Measurements from ENCODE around the gene HDLBP. TPM values are rescaled to one million over a fixed set of nuclear protein-coding genes. Genes with fewer than 3 reads are reported as not detected.
A peak's percentile ranks its signal among the peaks of the same experiment; 100 is the strongest.

Gene HDLBP
- polyA plus RNA-seq, 4 donors = 311 to 400 (median 321) TPM

DNA sequence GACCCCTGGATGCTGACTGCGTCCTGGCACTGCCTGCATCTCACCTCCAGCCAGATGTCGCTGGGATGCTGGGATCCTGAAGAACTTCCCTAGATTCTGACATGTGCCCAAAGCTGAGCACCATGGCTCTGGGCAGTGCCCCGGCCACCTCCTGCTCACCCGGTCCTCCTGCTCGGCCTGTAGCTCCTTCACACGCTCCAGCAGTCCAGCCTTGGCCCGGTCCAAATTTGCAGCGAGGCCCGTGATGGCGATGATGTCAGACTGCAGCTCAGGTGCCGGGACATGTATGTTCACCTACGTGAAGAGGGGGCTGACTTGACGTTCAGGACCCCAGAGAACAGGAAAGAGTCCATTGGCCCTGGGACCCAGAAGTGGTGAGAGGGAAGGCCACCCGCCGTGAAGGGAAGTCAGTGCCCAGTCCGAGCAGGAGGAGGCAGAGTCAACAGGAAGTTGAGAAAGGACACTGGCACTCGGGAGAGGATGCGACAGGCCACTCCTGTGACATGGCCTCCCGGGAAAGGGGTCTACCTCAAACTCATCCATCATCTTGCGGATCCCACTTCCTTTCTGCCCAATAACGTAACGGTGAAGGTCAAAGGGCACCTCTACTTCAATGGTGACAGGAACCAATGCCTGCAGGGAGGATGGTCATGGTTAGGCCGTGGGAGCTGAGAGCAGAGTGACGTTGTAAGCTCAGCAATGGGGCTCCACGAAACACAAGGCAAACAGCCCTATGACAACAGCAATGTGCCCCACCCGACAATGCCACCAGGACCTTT is 80.3 kb downstream of the HDLBP start:
- DNase-seq (ENCODE audit: low read depth in 4 of 4, low spot score in 3 of 4) = no peak

DNA sequence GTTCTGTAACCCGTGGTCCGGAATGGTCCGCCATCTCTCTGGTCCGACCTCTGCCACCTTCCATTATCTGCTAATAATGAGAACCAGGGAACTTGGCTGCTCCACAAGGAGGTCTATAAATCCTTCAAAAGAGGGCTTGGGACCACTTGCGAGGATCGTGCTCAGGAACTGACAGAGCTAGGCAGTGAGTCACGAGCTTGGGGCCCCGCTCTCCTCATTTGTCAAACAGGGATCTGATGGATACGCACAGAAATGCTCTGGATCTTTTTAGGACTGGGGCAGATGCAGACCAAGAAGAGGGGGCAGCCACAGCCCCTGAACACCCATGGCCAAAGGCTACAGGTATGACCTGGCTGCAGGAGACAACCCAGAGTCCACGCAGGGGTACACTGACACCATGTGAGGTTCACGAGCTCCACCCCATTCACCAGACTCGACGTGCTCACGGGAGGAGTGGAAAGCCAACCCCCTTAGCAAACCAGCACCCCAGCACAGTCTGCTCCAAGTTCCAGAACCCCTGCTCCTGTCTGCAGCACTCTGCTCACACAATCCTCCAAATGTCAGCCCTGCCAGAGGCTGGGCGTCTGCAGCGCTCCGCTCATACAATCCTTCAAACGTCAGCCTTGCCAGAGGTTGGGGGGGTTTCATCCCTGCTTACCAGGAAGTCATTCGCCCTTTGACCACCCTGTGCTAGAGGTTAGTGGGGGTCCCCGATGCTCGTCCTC is 81.2 kb downstream of the HDLBP start:
- no peak for DNase-seq (ENCODE audit: low read depth in 4 of 4, low spot score in 3 of 4)

DNA sequence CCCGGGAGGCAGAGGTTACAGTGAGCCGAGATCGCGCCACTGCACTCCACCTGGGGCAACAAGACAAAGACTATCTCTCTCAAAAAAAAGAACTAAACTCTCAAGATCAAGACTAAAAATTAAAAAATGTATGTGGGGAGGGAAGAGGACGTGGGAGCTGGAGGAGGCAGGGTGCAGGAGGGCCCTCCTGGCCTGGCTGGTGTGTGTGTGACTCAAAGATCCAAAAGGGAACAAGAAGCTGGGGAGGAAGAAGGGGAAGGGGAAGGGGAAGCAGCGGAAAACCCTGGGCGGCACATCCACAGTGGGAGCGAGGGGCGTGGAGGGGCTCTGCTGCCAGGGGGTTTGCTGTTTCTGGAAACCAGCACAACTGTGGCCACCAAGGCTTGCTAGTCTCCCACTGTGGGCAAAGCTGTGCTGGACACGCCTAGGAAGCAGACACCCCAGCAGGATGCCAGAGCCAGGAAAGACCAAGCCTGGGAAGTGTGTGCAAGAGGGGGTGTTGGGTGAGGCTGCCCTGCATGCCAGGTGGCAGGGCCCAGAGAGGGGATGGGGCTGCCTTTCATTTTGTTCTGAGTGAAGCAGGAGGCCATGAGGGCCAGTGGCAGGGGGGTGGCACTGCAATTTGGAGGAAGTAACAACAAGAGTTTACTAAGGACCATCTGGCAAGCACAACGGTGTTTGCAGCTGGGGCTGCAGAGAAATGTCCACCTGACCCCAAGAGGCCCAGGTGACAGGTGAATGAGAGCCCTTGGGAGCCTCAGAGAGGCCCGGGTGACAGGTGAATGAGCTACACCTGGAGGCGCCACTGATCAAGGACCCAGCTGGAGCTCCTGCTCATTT is 82.5 kb downstream of the HDLBP start:
- no peak for DNase-seq (ENCODE audit: low read depth in 4 of 4, low spot score in 3 of 4)

DNA sequence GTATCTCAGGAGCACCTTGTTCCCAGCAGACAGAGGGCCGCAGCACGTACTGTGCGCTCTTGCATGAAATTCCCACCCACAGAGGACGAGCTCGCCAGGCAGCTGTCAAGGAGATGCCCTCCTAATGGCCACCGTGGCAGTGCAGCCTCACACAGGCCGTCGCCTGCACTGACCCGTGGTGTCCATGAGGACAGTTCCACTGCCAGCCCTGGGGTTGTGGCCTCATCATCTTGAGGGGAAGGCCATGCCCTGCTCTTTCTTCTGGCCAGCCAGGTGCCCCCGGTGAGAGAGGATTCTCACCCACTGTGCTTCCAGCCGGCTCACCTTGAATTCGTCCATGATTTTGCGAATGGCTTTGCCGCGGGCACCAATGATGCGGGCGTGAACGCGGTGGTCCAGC is 85.0 kb downstream of the HDLBP start:
- no peak for DNase-seq (ENCODE audit: low read depth in 4 of 4, low spot score in 3 of 4)

DNA sequence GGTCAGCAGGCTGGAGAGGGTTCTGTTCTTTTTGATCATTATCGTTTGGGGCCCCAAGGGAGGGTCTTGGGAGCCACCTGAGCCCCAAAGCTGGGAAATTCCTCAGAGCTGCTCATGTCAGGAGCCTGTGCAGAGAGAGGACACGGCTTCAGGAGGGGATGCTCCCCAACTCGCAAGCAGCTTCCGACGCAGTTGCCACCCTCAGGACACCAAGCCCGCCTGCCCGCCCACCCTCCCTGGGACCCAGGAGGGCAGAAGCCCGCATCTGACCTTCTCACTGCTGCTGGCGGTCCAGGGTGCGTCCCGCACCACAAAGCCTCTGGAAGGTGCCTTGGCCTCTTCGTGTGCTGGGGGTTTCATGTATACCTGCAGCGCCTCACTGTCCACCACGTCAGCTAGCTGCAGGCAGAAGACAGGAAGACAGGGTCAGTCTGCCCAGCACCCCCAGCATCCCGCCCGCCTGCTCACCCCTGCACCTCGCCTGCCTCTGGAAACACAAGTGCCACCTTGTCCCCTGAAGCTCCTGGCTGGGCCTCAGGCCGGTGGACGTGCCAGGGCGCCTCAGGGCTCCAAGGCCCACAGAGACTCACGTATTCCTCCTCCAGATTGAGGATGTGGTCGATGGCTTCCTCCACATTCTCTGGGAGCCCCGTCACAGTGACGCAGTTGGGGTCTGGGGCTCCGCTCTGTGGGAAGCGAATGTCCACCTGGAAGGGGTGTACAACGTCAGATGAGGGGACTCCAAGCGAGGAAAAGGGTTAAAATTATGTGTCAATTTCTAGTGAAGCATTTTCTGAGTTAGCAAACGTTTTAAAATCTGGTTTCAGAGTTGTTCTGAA is 85.7 kb downstream of the HDLBP start:
- no peak for DNase-seq (ENCODE audit: low read depth in 4 of 4, low spot score in 3 of 4)

DNA sequence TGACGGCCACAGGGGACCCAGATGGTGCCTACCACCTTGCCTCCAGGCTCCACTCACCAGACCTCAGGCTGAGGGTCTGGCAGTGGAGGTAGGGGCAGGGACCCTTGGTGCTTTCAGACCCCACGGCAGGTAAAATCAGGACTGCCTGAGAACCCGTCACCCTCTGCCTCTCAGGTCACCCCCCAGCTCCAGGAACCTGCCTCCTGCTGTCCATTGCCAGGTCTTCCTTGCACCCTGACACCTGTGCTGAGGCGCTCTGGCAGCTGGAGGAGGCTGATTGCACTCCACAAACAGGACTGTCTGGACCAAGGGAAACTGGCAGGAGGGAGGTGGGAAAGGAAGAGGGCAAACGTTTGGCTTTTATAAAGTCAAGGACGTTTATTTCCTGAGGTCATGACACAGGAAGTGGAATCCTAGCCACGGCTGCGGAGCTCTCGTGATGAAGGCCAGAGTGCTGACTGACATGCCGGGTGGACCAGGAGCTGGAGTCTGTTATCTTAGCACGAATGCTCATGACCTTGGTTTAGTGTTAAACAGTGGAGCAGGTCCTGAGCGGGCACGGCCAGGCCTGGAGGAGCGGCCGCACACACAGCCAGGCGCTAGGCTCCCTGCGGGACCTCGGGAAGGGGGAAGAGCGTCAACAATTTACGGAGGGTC is 86.5 kb downstream of the HDLBP start:
- no peak for DNase-seq (ENCODE audit: low read depth in 4 of 4, low spot score in 3 of 4)

DNA sequence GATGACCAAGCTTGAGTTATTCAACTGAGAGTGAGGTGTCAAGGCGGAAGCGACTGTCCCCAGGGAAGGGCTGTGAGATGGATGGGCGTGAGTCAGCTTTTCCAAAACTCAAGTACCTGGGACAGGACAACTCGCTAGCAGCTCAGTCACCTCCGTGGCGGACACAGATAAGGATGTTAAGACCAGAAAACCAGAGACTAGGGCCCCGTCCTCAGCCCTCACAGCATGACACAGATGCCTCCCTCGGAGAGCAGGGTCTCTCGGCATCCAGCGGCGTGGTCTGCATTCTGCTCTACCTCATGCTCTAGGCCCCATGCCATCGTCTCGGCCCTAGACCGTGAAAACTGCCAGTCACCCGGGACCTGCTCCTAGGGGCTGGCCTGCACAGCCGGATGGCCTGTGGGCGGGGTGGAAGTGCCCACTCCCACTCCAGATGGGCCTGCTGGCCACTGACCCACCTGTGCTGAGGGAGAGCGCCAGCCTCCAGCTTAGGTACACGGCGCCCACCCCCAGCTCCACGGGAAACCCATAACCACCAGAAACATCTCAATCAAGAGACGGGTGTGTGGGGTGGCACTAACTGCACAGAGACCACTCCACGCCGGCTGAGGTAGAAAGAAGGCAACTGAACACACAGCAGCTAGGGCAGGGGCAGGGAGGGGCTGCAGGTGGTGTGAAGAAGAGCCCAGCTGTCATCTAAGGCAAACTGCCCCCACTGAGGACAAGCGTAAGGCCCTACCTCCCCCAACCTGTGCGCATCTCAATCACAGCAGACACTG is 87.2 kb downstream of the HDLBP start:
- no peak for DNase-seq (ENCODE audit: low read depth in 4 of 4, low spot score in 3 of 4)

DNA sequence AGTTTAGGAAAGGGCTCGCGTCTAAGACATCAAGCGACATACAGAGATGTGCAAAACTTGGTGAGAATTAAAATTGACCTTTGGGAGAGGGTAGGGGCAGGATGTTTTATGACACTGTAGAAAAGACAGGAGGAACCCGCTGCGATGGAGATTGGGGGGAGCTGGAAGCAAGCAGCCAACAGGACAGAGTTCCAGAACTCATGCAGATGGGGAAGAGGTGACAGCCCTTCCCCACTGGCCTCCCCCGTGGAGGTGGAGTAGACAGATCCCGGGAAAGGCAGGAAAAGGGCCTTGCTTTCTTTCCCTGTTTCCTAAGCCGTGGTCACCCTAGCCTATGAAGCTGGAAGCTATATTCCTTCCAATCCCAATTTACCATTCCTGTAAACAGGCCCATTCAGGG is 87.9 kb downstream of the HDLBP start:
- no peak for DNase-seq (ENCODE audit: low read depth in 4 of 4, low spot score in 3 of 4)

DNA sequence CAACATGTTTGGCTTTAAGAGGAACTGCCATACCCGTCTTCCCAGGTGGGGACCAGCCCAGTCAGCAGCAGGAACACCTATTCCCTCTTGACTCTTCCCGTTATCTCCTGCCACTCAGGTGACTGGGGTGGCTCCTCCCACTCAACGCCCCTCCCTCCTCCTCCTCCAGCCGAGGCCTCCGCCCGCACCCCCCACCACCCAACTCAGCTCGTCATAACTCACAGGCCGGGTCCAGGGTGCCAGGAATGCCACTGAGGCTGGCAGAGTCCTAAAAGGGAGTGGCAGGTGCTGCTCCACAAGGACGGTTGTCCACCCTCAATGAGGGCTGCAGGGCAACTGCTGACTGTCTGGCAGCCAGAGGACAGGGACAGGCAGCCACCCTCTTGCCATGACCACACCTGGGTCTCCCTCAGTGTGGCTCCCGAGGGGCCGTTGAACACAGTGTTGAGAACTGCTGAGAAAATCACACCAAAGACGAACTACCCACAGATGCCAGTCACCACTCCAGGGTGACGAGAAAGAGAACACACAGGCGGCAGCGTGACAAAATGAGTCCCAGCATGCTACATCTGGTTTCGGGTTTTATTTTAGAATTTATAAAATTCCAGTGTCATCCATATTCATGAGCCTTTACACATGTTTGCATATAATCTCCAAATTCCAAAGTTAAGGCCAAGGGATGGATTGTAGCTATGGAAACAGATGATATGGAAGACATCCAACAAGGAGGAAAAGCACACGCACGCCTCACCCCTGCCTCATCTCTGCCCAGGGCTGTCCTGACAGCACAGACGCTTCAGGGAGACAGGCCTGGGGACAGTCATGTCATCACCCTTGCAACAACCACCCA is 88.5 kb downstream of the HDLBP start:
- peak in 1 of 4 donors; percentile 20 for DNase-seq (ENCODE audit: low read depth in 4 of 4, low spot score in 3 of 4)

DNA sequence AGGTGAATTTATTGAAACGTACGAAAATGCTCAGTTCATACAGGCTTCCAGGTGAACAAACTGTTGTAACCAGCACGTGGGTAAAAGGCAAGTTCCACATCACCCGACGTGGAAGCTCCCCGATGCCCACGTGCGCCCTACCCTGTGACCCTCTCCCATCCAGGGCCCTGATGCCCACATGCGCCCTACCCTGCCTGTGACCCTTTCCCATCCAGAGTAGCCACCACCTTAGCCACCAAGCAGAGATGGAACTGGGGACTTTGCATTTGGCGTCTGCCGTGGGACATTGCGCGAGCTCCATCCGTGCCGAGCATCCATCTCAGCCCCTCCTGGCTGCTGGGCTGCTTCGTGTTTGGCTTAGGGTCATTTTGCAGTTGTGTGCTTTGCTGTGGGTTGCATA is 89.5 kb downstream of the HDLBP start:
- DNase-seq (ENCODE audit: low read depth in 4 of 4, low spot score in 3 of 4) = no peak

DNA sequence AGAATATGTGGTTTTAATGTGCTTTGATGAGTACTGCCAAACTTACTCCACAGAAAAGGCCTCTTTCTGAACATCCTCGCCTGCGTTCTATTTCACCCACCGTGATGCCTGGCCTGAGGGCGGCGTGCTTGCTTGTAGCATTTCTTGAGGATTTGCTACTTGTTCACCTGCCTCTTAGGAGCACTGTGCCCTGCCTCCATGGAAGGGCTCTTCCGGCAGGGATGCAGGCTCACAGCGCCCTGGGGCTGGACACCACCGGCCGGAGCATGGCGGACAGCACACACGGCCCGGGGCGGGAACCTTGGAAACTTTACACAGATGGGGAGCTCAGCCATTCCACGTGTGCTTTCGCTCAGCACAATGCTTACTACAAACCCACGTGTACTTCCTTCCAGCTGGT is 89.9 kb downstream of the HDLBP start:
- no peak for DNase-seq (ENCODE audit: low read depth in 4 of 4, low spot score in 3 of 4)

DNA sequence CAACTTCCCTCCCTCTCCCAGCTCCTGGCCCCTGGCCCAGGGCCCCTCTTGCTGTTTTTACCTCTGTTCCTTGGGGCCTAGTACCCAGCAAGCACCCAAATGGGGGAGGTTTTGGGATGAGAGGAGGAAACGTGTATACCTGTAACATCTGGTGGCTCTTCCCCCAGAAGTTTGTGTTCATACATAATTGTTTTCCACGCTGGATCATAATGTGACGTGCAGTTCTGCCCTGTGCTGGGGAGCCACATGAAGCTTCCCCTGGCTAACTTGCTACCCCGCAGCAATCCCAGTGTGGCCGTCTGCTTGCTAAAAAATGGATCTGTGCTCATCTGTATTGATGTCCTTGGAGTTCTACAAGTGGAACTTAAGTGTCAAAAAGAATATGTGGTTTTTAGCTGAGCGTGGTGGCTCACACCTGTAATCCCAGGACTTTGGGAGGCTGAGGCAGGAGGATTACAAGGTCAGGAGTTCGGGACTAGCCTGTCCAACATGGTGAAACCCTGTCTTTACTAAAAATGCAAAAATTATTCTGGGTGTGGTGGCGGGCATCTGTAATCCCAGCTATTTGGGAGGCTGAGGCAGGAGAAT is 90.5 kb downstream of the HDLBP start:
- DNase-seq (ENCODE audit: low read depth in 4 of 4, low spot score in 3 of 4) = no peak

DNA sequence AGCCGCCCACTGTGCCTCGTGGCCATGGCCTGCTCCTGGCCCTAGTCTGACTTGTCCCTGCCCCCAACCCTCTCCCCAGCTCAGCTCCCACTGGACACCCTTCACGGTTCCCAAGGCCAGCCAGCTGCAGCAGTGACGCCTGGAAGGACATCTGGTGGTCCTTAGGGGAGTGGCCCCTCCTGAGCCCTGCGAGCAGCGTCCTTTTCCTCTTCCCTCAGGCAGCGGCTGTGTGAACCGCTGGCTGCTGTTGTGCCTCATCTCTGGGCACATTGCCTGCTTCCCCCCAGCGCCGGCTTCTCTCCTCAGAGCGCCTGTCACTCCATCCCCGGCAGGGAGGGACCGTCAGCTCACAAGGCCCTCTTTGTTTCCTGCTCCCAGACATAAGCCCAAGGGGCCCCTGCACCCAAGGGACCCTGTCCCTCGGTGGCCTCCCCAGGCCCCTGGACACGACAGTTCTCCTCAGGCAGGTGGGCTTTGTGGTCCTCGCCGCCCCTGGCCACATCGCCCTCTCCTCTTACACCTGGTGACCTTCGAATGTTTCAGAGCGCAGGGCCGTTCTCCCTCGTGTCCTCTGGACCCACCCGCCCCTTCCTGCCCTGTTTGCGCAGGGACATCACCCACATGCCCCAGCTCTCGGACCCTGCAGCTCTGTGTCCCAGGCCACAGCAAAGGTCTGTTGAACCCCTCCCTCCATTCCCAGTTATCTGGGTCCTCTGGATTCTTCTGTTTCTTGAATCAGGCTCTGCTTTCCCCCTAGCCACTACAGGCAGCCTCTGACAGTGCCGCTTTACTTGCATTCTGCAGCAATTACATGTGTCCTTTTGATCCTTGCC is 91.2 kb downstream of the HDLBP start:
- DNase-seq (ENCODE audit: low read depth in 4 of 4, low spot score in 3 of 4) = no peak

DNA sequence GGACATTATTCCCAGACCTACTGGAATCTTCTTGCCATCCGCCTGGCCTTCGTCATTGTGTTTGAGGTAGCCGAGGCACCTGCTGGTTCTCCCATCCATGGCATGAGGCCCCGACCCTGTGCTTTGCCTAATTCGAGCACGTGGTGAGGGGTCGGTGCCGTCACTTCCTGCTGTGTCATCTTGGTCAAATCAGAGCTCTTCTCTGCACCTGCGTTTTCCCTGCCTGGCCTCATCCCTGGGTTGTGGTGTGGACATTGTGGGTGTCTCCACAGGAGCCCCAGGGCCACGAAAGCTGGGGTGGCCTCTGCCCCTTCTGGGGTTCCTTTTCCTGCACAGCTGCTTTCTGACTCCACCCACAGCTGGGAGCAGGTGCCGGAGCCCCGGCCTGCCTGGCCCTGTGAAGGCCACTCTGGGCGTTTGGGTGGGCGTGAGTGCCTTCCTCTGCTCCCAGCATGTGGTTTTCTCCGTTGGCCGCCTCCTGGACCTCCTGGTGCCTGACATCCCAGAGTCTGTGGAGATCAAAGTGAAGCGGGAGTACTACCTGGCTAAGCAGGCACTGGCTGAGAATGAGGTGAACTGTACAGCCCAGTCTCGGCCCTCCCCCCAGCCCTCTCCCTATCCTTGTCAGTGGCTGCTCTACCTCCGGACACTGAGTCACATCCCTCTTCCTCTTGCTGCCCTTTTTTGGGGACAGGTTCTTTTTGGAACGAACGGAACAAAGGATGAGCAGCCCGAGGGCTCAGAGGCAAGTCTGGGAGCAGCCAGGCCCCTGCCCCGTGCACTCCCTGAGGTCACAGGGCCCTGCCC is 92.1 kb downstream of the HDLBP start:
- DNase-seq (ENCODE audit: low read depth in 4 of 4, low spot score in 3 of 4) = no peak

DNA sequence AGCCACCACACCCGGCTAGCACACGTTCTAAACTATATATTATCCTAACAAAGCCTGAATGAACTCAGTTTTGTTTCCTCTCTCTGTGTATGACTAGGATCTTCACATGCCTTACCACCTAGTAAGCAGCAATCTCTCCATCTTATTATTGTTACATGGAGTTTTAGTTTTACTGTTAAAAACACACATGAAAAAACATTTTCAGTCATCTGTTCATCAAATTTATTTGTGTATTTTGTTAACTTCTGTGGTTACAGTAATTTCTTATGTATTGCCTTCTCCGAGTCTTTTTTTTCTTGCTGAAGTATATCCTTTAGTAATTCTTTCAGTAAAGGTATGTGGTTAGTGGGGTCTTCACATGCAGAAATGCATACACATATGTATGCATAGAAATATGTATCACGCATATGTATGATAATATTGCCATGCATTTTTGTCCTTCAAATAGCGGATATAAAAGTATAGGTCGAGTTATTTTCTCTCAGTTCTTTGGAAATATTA is 95.6 kb downstream of the HDLBP start:
- no peak for DNase-seq (ENCODE audit: low read depth in 4 of 4, low spot score in 3 of 4)

DNA sequence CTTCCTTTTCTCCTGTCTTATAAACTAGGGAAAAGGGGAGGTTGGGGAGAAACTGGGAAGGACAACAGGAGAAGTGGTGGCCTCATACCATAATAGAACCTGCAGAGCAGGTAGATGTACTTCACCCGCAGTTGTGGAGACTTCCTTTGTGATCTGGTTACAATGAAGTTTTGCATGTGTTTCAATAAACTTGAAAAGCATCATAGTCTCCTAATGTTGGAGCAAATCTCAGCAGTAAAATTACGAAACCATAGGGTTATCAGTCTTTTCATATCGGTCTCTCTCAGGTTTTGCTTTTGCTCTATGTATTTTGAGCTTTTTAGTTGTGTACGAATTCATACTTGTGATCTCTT is 96.5 kb downstream of the HDLBP start:
- no peak for DNase-seq (ENCODE audit: low read depth in 4 of 4, low spot score in 3 of 4)

All from right renal pelvis (tissue), 4 donors.